HCT116 (cell line): ENCODE results near the gene NXN.

Experiments used
- CTCF ChIP-seq, 3 experiments: fragments of 200-600 bp in 1 of 3; sonication (generic) in 1 of 3; IDR thresholded peaks in 2 of 3; conservative IDR thresholded peaks in 1 of 3; 2 replicates each; pipeline ENCODE4 v1.5.1; 2012 to 2017; ENCODE audit warnings: low read depth in 2 of 3, low read length in 2 of 3, antibody characterized with exemption in 1 of 3, borderline replicate concordance in 1 of 3, control low read depth in 1 of 3, mild to moderate bottlenecking in 1 of 3, mixed read lengths in 1 of 3, mixed run types in 1 of 3, moderate library complexity in 1 of 3; ENCODE audit not compliant: insufficient read depth in 1 of 3
- ELF1 ChIP-seq: IDR thresholded peaks from 2 replicates; pipeline ENCODE4 v1.6.1; 2012; ENCODE audit warnings: low read depth, borderline replicate concordance
- POLR2A ChIP-seq: IDR thresholded peaks from 2 replicates; pipeline ENCODE4 v1.7.0; 2011; ENCODE audit warnings: borderline replicate concordance; ENCODE audit not compliant: insufficient read depth, insufficient read length; ENCODE audit errors: extremely low read depth

- TF ChIP-seq POLR2A (no peak), ELF1 (no peak), CTCF (IDR thresholded peaks at IDR 0.05 in 2 of 3, conservative IDR thresholded peaks at IDR 0.05 in 1 of 3; ENCODE audit: borderline replicate concordance in 1 of 3, insufficient read depth in 1 of 3, low read depth in 2 of 3, low read length in 2 of 3) (no peak)
These were observed 24.6 kb upstream of the NXN start for GRCh38 chr17:1003972-1004768.
